ENCODE results near the gene DUOXA1.
A peak's percentile ranks its signal among the peaks of the same experiment; 100 is the strongest.

DUOXA1 gene

DNA sequence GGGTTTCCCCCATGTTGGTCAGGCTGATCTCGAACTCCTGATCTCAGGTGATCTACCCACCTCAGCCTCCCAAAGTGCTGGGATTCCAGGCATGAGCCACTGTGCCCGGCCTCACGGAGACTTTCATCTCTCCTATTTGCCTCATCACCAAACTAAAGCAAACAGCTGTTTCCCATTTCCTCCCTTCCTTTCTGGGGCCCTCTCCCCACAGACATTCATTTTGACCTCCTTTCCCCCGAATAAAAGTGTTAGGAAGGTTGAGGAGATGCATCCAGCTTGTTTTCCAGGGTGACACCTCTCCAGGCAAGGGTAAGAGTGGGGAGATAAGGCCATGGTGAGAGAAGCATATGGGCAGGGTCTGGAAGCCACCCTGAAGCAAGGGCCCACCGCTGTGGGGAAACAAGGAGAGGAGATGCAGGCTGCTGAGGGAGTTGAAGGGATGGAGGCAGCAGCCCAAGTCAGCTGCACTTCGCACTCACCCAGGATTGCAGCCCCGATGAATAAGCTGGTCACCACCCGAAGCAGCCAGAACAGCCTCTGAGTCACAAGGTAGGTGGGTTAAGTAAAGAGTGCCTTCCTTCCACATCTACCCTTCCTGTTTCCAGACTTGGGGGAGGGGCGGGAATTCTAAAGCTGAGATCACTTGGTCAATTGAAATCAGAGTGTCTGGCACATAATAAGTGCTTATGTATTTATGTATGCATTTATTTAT lies 7.8 kb downstream of the DUOXA1 start:
- H3K4me1 ChIP-seq (ENCODE audit: control insufficient read depth, insufficient read depth, low read length), result peaks cover 3% of the 10 kb centered on the region
- H3K27me3 ChIP-seq (ENCODE audit: control insufficient read depth, insufficient read depth, low read length), result peaks cover 17% of the 10 kb centered on the region
- H3K4me3 ChIP-seq (ENCODE audit: low read length), result no peak overlapping the region
- no peak overlapping the region for H3K9ac ChIP-seq (ENCODE audit: low read length)
- H3K27ac ChIP-seq (ENCODE audit: low read depth, low read length), result no peak overlapping the region
- no peaks in the 10 kb centered on the region for H3K36me3 ChIP-seq (ENCODE audit: control insufficient read depth, insufficient read depth, low read length)

DNA sequence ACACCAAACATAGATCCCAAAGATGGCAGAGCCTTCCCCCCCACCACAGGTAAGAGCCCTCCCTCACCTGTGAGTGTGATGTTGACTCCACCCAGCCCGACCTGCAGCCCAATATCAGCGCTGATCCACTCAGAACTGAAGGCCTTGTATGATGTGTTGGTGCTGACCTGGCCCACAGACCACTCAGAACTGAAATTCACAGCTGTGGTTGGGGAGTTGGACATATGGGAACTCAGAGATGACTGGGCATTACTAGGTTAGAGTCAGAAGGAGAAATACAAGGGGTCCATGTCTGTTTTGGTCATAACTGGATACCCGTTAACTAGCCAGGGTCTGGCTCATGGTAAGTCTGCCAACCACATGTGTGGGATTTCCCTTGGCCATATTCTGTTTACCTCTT lies 8.7 kb downstream of the DUOXA1 start:
- no peaks in the 10 kb centered on the region for H3K36me3 ChIP-seq (ENCODE audit: control insufficient read depth, insufficient read depth, low read length)
- no peak overlapping the region for H3K9ac ChIP-seq (ENCODE audit: low read length)
- H3K27ac ChIP-seq (ENCODE audit: low read depth, low read length), result no peak overlapping the region
- no peak overlapping the region for H3K4me3 ChIP-seq (ENCODE audit: low read length)
- peaks cover 3% of the 10 kb centered on the region for H3K4me1 ChIP-seq (ENCODE audit: control insufficient read depth, insufficient read depth, low read length)
- peaks cover 21% of the 10 kb centered on the region for H3K27me3 ChIP-seq (ENCODE audit: control insufficient read depth, insufficient read depth, low read length)

DNA sequence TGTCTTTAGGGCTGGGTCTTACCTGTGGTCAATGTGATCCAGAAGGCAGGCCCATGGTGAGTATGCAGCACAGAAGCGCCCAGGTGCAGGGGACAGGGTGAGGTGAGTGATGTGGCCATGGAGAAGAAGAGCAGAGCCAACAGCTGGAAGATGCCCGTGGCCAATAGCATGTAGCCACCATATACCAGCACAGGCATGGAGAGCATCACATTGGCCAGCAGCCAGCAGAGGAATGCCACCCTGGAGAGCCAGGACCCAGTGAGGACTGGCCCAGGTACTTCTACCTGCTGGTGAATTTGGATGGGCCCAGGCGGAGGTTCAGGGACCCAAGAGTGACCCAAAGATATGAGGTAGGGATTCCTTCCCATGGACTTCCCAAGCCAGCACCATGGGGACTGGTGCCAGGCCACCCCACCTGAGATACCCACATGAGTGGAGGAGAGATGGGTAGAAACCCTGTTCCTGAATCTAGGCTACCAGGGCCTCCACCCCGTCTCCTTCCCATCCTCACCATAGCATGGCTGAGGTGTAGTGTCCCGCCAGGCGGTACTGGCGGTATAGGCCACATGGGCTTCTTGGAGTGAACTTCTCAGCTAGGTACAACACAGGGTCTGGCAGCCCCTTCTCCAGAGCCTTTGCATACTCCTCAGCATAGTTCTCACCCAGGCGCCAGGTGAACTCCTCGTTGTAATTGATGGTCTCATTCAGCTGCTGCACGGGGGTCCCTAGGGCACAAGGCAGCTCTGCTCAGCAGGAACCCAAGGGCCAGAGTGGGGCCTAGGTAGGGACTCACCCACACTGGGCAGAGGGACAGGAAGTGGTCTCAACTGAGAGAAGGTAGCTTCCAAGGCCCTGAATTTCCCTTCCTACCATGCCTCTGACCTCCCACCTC lies 9.4 kb downstream of the DUOXA1 start:
- Histone ChIP-seq H3K9ac (ENCODE audit: low read length) (no peak overlapping the region), H3K36me3 (ENCODE audit: control insufficient read depth, insufficient read depth, low read length) (no peaks in the 10 kb centered on the region), H3K4me1 (ENCODE audit: control insufficient read depth, insufficient read depth, low read length) (peaks cover 3% of the 10 kb centered on the region), H3K27ac (ENCODE audit: low read depth, low read length) (no peak overlapping the region), H3K4me3 (ENCODE audit: low read length) (no peak overlapping the region), H3K27me3 (ENCODE audit: control insufficient read depth, insufficient read depth, low read length) (peaks cover 26% of the 10 kb centered on the region)

DNA sequence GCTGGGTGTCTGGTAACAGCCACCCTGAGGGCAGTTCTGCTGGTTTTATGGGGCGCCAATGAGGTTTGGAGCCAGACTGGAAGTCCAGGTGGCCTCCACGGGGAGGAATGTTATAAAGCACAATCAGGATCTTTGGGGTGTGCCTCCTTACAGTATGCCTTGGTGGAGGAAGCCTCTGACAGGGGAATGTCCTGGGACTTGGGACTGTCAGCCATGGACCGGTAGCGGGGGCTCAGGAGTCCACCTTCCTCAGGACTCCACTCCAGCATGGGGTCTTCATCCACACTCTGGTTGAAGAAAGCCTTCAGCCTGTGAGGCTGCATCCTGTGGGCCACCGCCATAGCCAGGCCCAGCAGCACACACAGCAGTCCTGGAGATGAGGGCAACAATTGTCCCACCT lies 10.7 kb downstream of the DUOXA1 start:
- H3K4me3 ChIP-seq (ENCODE audit: low read length), result no peak overlapping the region
- peaks cover 36% of the 10 kb centered on the region for H3K27me3 ChIP-seq (ENCODE audit: control insufficient read depth, insufficient read depth, low read length)
- H3K27ac ChIP-seq (ENCODE audit: low read depth, low read length), result no peak overlapping the region
- peaks cover 3% of the 10 kb centered on the region for H3K4me1 ChIP-seq (ENCODE audit: control insufficient read depth, insufficient read depth, low read length)
- no peaks in the 10 kb centered on the region for H3K36me3 ChIP-seq (ENCODE audit: control insufficient read depth, insufficient read depth, low read length)
- no peak overlapping the region for H3K9ac ChIP-seq (ENCODE audit: low read length)

- H3K36me3 ChIP-seq (ENCODE audit: control insufficient read depth, insufficient read depth, low read length), result no peaks in the 10 kb centered on the region
- H3K4me1 ChIP-seq (ENCODE audit: control insufficient read depth, insufficient read depth, low read length), result peaks cover 3% of the 10 kb centered on the region
- peaks cover 42% of the 10 kb centered on the region for H3K27me3 ChIP-seq (ENCODE audit: control insufficient read depth, insufficient read depth, low read length)
- peak overlapping the region; percentile 35 for H3K4me3 ChIP-seq (ENCODE audit: low read length)
- no peak overlapping the region for H3K9ac ChIP-seq (ENCODE audit: low read length)
- H3K27ac ChIP-seq (ENCODE audit: low read depth, low read length), result no peak overlapping the region
Measured at GRCh38 chr15:45118131-45118588, 11.5 kb downstream of the DUOXA1 start.

DNA sequence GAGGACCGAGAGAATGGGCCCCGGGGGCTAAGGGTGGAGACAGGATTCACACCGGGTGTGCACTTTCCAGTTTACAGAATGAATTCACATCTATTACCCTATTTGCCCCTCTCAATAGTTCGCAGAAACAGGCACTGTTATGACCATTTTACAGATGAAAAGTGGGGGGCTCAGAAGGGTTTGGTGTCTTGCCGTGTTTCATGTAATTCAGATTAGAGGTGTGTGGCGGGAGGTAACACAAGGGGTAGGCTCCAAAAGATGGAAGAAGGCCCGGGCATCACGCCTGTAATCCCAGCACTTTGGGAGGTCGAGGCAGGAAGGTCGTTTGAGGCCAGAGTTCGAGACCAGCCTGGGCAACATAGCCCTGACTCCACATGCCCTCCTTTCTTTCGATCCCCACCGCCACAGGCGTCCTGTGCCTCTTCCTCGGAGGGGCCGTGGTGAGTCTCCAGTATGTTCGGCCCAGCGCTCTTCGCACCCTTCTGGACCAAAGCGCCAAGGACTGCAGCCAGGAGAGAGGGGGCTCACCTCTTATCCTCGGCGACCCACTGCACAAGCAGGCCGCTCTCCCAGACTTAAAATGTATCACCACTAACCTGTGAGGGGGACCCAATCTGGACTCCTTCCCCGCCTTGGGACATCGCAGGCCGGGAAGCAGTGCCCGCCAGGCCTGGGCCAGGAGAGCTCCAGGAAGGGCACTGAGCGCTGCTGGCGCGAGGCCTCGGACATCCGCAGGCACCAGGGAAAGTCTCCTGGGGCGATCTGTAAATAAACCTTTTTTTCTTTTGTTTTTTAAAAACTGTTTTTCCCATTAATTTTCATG lies 12.2 kb downstream of the DUOXA1 start:
- H3K36me3 ChIP-seq (ENCODE audit: control insufficient read depth, insufficient read depth, low read length), result no peaks in the 10 kb centered on the region
- peaks cover 48% of the 10 kb centered on the region for H3K27me3 ChIP-seq (ENCODE audit: control insufficient read depth, insufficient read depth, low read length)
- peak overlapping the region; percentile 35 for H3K4me3 ChIP-seq (ENCODE audit: low read length)
- H3K27ac ChIP-seq (ENCODE audit: low read depth, low read length), result no peak overlapping the region
- H3K4me1 ChIP-seq (ENCODE audit: control insufficient read depth, insufficient read depth, low read length), result peaks cover 3% of the 10 kb centered on the region
- H3K9ac ChIP-seq (ENCODE audit: low read length), result no peak overlapping the region

DNA sequence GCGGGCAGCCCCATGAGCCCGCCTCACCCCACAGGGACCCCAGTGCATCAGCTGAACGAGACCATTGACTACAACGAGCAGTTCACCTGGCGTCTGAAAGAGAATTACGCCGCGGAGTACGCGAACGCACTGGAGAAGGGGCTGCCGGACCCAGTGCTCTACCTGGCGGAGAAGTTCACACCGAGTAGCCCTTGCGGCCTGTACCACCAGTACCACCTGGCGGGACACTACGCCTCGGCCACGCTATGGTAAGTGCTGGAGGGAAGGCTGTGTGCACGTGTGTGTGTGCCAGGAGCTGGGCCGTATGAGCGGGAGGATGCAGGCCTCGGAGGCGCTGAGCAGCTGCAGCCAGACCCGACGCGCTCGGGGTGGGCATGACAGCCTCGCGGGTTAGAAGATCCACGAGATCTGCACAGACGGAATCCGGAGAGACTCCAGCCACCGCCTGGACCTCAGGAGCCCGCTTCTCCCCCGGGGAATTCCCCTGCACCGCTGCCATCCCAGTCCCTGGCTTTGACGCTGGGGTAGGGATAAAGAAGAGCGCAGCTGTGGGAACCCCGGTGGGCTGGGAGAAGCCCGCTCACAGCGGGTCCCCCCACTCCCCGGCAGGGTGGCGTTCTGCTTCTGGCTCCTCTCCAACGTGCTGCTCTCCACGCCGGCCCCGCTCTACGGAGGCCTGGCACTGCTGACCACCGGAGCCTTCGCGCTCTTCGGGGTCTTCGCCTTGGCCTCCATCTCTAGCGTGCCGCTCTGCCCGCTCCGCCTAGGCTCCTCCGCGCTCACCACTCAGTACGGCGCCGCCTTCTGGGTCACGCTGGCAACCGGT lies 13.0 kb downstream of the DUOXA1 start:
- Histone ChIP-seq H3K36me3 (ENCODE audit: control insufficient read depth, insufficient read depth, low read length) (no peaks in the 10 kb centered on the region), H3K27ac (ENCODE audit: low read depth, low read length) (no peak overlapping the region), H3K27me3 (ENCODE audit: control insufficient read depth, insufficient read depth, low read length) (peaks cover 51% of the 10 kb centered on the region), H3K4me1 (ENCODE audit: control insufficient read depth, insufficient read depth, low read length) (peaks cover 3% of the 10 kb centered on the region), H3K4me3 (ENCODE audit: low read length) (peak overlapping the region; percentile 5), H3K9ac (ENCODE audit: low read length) (no peak overlapping the region)

- Histone ChIP-seq H3K27me3 (ENCODE audit: control insufficient read depth, insufficient read depth, low read length) (peaks cover 51% of the 10 kb centered on the region), H3K36me3 (ENCODE audit: control insufficient read depth, insufficient read depth, low read length) (no peaks in the 10 kb centered on the region), H3K27ac (ENCODE audit: low read depth, low read length) (no peak overlapping the region), H3K4me3 (ENCODE audit: low read length) (no peak overlapping the region), H3K9ac (ENCODE audit: low read length) (no peak overlapping the region), H3K4me1 (ENCODE audit: control insufficient read depth, insufficient read depth, low read length) (peaks cover 3% of the 10 kb centered on the region)
Measured at GRCh38 chr15:45116006-45116481, 13.6 kb downstream of the DUOXA1 start.

GRCh38 chr15:45115312-45115820 lies 14.3 kb downstream of the DUOXA1 start:
- Histone ChIP-seq H3K36me3 (ENCODE audit: control insufficient read depth, insufficient read depth, low read length) (no peaks in the 10 kb centered on the region), H3K4me1 (ENCODE audit: control insufficient read depth, insufficient read depth, low read length) (peaks cover 3% of the 10 kb centered on the region), H3K4me3 (ENCODE audit: low read length) (no peak overlapping the region), H3K27ac (ENCODE audit: low read depth, low read length) (no peak overlapping the region), H3K9ac (ENCODE audit: low read length) (no peak overlapping the region), H3K27me3 (ENCODE audit: control insufficient read depth, insufficient read depth, low read length) (peaks cover 47% of the 10 kb centered on the region)

- Histone ChIP-seq H3K4me3 (ENCODE audit: low read length) (no peak overlapping the region), H3K27ac (ENCODE audit: low read depth, low read length) (no peak overlapping the region), H3K4me1 (ENCODE audit: control insufficient read depth, insufficient read depth, low read length) (peaks cover 3% of the 10 kb centered on the region), H3K36me3 (ENCODE audit: control insufficient read depth, insufficient read depth, low read length) (no peaks in the 10 kb centered on the region), H3K27me3 (ENCODE audit: control insufficient read depth, insufficient read depth, low read length) (peaks cover 49% of the 10 kb centered on the region), H3K9ac (ENCODE audit: low read length) (no peak overlapping the region)
Measured at GRCh38 chr15:45114751-45115085, 15.0 kb downstream of the DUOXA1 start.

DNA sequence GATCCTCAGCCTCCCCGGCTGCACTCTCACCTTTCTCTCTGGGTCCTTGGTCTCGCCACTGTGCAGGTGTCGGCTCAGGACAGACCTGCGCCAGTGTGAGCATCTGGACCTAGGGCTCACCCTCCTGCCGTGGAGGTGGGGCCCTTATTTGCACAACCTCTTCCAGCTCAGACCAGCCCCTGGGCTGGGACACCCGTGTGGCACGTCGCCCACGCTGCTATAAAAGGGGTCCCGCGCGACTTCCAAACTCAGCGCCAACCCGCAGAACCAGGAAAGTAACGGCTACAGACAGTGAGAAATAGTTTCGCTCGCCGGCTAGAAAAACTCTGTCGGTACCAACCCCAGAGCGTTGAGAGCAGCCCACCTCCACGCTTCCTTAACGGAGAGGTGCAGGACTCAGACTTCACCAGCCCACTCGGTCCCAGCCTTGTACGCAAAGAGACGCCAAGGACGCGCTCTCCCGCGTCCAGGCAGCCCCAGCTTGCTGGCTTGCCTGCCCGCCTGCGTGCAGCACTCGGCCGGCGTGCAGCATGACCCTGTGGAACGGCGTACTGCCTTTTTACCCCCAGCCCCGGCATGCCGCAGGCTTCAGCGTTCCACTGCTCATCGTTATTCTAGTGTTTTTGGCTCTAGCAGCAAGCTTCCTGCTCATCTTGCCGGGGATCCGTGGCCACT lies 15.5 kb downstream of the DUOXA1 start, which contains the start of the genes DUOX2 and DUOXA2:
TSS of gene DUOX2 (minus strand) at position 97 of the 675 bp plus-strand sequence. CDS start 761 bp downstream, outside the sequence.
TSS of gene DUOXA2 (plus strand) at position 251 of the 675 bp plus-strand sequence. CDS start at position 531, 280 bp downstream.
- Histone ChIP-seq H3K4me3 (ENCODE audit: low read length) (peak within 1 kb of the TSS; percentile 16), H3K4me1 (ENCODE audit: control insufficient read depth, insufficient read depth, low read length) (peaks cover 3% of the 10 kb centered on the region), H3K9ac (ENCODE audit: low read length) (no peak within 1 kb of the TSS), H3K36me3 (ENCODE audit: control insufficient read depth, insufficient read depth, low read length) (no peaks in the 10 kb centered on the region), H3K27me3 (ENCODE audit: control insufficient read depth, insufficient read depth, low read length) (peaks cover 48% of the 10 kb centered on the region), H3K27ac (ENCODE audit: low read depth, low read length) (no peak within 1 kb of the TSS)
